DND-41 (cell line): ENCODE measurements around the gene RHEBL1.

Experiments used
- ATAC-seq: fragments of 200-7000 bp; cut with Tn5 transposase; 3 replicates; pipeline ENCODE4 v1.9.1; 2021; ENCODE audit warnings: low read depth; ENCODE audit not compliant: insufficient read depth
- DNase-seq: peaks from one replicate; pipeline ENCODE4 v3.0.0-alpha.2; 2020
- H2AFZ ChIP-seq: 2 replicates; pipeline ENCODE4 v1.6.0; 2012; ENCODE audit warnings: low read depth, low read length
- H3K27ac ChIP-seq: 2 replicates; pipeline ENCODE4 v1.5.1; 2012; ENCODE audit warnings: low read length, inconsistent platforms
- H3K27me3 ChIP-seq: fragments of 200-600 bp; sonication (generic); 2 replicates; pipeline ENCODE4 v1.6.0; 2012; ENCODE audit warnings: low read length, mild to moderate bottlenecking, inconsistent platforms; ENCODE audit not compliant: insufficient read depth, poor library complexity
- H3K36me3 ChIP-seq: 2 replicates; pipeline ENCODE4 v1.5.1; 2012; ENCODE audit warnings: low read length, inconsistent platforms; ENCODE audit not compliant: insufficient read depth
- H3K4me1 ChIP-seq: 2 replicates; pipeline ENCODE4 v1.5.1; 2012; ENCODE audit warnings: mild to moderate bottlenecking, low read length; ENCODE audit not compliant: insufficient read depth
- H3K4me2 ChIP-seq: 2 replicates; pipeline ENCODE4 v1.6.0; 2012; ENCODE audit warnings: mild to moderate bottlenecking, moderate library complexity, low read length, inconsistent platforms; ENCODE audit not compliant: insufficient read depth
- H3K4me3 ChIP-seq, 2 experiments: fragments of 200-600 bp in 1 of 2; shearing (Covaris generic) in 1 of 2; 2 replicates each; pipeline ENCODE4 v1.5.1; 2012 to 2016; ENCODE audit warnings: inconsistent platforms in 2 of 2, low read length in 2 of 2, mild to moderate bottlenecking in 2 of 2, low read depth in 1 of 2, moderate library complexity in 1 of 2
- H3K79me2 ChIP-seq: 2 replicates; pipeline ENCODE4 v1.6.0; 2012; ENCODE audit warnings: low read length, inconsistent platforms; ENCODE audit not compliant: insufficient read depth
- H3K9ac ChIP-seq: 2 replicates; pipeline ENCODE4 v1.6.0; 2012; ENCODE audit warnings: low read depth, mild to moderate bottlenecking, inconsistent platforms, low read length, moderate library complexity
- H3K9me3 ChIP-seq: 2 replicates; pipeline ENCODE4 v1.5.1; 2012; ENCODE audit warnings: low read length, moderate library complexity, mild to moderate bottlenecking, inconsistent platforms; ENCODE audit not compliant: insufficient read depth, severe bottlenecking
- H4K20me1 ChIP-seq: 2 replicates; pipeline ENCODE4 v1.6.0; 2012; ENCODE audit warnings: low read length; ENCODE audit not compliant: insufficient read depth
- CTCF ChIP-seq: IDR thresholded peaks from 2 replicates; pipeline ENCODE4 v1.5.1; 2012; ENCODE audit warnings: borderline replicate concordance, low read length, moderate library complexity, mild to moderate bottlenecking; ENCODE audit not compliant: poor library complexity, severe bottlenecking; ENCODE audit errors: extremely low read depth
- EZH2 ChIP-seq: IDR thresholded peaks from 3 replicates; pipeline ENCODE4 v1.6.1; 2012; ENCODE audit warnings: borderline replicate concordance, low read depth, mild to moderate bottlenecking, moderate library complexity, low read length, inconsistent platforms; ENCODE audit not compliant: severe bottlenecking

Gene RHEBL1

DNA sequence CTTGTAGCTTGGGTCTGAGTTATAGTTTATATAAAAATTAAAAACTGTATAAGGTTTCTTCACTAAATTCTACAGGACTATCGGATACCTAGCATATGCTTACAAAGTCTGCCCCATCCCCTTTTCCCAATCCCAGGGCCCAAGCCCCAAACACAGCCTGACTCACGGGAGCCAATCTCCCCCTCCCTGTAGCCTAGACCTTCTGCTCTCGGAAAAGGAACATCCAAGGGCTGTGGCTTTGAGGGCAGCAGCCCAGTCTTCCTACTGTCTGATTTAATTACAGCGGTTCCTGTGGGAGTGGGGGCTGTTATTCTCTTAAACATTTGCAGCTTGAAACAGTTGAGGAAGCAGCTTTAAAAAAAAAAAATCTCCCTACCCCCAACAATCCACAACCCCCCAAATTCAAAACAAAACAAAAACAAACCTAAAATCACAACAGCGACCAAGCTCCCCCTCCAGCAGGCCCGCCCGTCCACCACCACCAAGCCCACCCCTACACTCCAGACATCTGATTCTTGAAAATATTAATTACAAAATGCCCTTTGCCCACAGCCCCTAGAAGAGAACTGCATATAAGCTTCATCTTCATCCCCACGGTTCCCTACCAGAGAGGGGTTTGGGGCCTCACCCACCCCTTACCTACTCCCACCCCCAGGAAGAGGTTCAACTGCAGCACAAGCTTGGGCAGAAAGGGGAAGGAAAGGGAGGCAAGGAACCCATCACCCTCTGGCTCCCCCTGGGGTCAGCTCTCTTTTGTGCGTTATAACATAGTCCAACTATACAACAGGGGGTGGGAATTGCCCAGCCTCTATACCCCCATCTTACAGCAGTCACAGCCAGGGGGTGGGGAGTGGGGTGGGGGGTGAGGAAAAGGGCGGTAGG is 50.1 kb downstream of the RHEBL1 start:
- peak overlapping the region; percentile 94 for H3K27ac ChIP-seq

GRCh38 chr12:49019120-49019430 is 50.7 kb downstream of the RHEBL1 start:
- peak overlapping the region; percentile 83 for H2AFZ ChIP-seq
- no peaks in the 10 kb centered on the region for H3K9me3 ChIP-seq

More for the DNA sequence above, 50.1 kb downstream of the RHEBL1 start:
- Histone ChIP-seq H4K20me1 (peaks cover under 1% of the 10 kb centered on the region; the same call in 1 of the 2 replicates), H2AFZ (no peak overlapping the region), H3K27me3 (no peaks in the 10 kb centered on the region), H3K9ac (peak overlapping the region; percentile 70), H3K9me3 (no peaks in the 10 kb centered on the region), H3K4me1 (peaks cover 30% of the 10 kb centered on the region), H3K79me2 (peaks cover 31% of the 10 kb centered on the region), H3K36me3 (peaks cover 40% of the 10 kb centered on the region), H3K4me3 (peak overlapping the region; percentile 36 to 39; a peak in 3 of 4 replicates), H3K4me2 (peak overlapping the region; percentile 91)
- TF ChIP-seq EZH2 (no peak), CTCF (peak; percentile 70)
- peak; percentile 41 for ATAC-seq
- DNase-seq: peak; percentile 72

GRCh38 chr12:49018261-49019119 is 51.3 kb downstream of the RHEBL1 start, which contains the start of gene PRKAG1:
Gene PRKAG1, minus strand, starts transcription at chr12:49018776. Its CDS starts 36 bp downstream, at chr12:49018740.
- Histone ChIP-seq H3K27me3 (no peaks in the 10 kb centered on the region), H3K36me3 (peaks cover 29% of the 10 kb centered on the region), H2AFZ (peak within 1 kb of the TSS; percentile 85), H3K9ac (peak within 1 kb of the TSS; percentile 70), H4K20me1 (no peaks in the 10 kb centered on the region), H3K4me3 (peak within 1 kb of the TSS; percentile 36 to 66), H3K27ac (peak within 1 kb of the TSS; percentile 94), H3K4me2 (peak within 1 kb of the TSS; percentile 91), H3K9me3 (no peaks in the 10 kb centered on the region), H3K79me2 (peaks cover 38% of the 10 kb centered on the region), H3K4me1 (peaks cover 30% of the 10 kb centered on the region)
- DNase-seq (peak; percentile 97), ATAC-seq (peak; percentile 85)
- TF ChIP-seq CTCF (peak; percentile 76), EZH2 (no peak)

More at GRCh38 chr12:49019120-49019430, 50.7 kb downstream of the RHEBL1 start:
- H3K9ac ChIP-seq: peak overlapping the region; percentile 70
- DNase-seq (no peak), ATAC-seq (peak; percentile 33)
- H4K20me1 ChIP-seq: no peaks in the 10 kb centered on the region
- TF ChIP-seq EZH2: no peak
- no peak for TF ChIP-seq CTCF
- peaks cover 30% of the 10 kb centered on the region for H3K4me1 ChIP-seq
- peak overlapping the region; percentile 91 for H3K4me2 ChIP-seq
- H3K4me3 ChIP-seq: peak overlapping the region; percentile 36 to 66; a peak in 3 of 4 replicates
- H3K27me3 ChIP-seq: no peaks in the 10 kb centered on the region
- H3K27ac ChIP-seq: peak overlapping the region; percentile 94
- H3K36me3 ChIP-seq: peaks cover 34% of the 10 kb centered on the region
- peaks cover 37% of the 10 kb centered on the region for H3K79me2 ChIP-seq
